Osteoblast (primary cell): ENCODE data around the gene LUZP1. TPM values are rescaled to one million over a fixed set of nuclear protein-coding genes. Genes with fewer than 3 reads are reported as not detected.

ENCODE experiments used
- DNase-seq: peaks from one replicate; pipeline ENCODE4 v3.0.0; 2011; ENCODE audit warnings: low spot score, mixed read lengths; ENCODE audit not compliant: insufficient read length; ENCODE audit errors: missing footprints
- H2AFZ ChIP-seq: 2 replicates; pipeline ENCODE4 v1.6.0; 2011; ENCODE audit warnings: mild to moderate bottlenecking, low read length
- H3K27ac ChIP-seq: 2 replicates; pipeline ENCODE4 v1.5.1; 2011; ENCODE audit warnings: mild to moderate bottlenecking, low read depth, low read length, moderate library complexity
- H3K27me3 ChIP-seq: 2 replicates; pipeline ENCODE4 v1.6.0; 2012; ENCODE audit warnings: mild to moderate bottlenecking, control low read depth, inconsistent platforms, low read length, moderate library complexity; ENCODE audit not compliant: insufficient read depth
- H3K36me3 ChIP-seq: 2 replicates; pipeline ENCODE4 v1.5.1; 2011; ENCODE audit warnings: mild to moderate bottlenecking, low read length, control low read depth, moderate library complexity; ENCODE audit not compliant: insufficient read depth
- H3K4me1 ChIP-seq: 2 replicates; pipeline ENCODE4 v1.5.1; 2011; ENCODE audit warnings: mild to moderate bottlenecking, low read length, control low read depth, moderate library complexity; ENCODE audit not compliant: insufficient read depth
- H3K4me2 ChIP-seq: 2 replicates; pipeline ENCODE4 v1.6.0; 2011; ENCODE audit warnings: mild to moderate bottlenecking, low read length; ENCODE audit not compliant: insufficient read depth
- H3K4me3 ChIP-seq: fragments of 200-600 bp; sonication (generic); 3 replicates; pipeline ENCODE4 v1.5.1; 2012; ENCODE audit warnings: mild to moderate bottlenecking, low read length, inconsistent platforms; ENCODE audit not compliant: insufficient read depth
- H3K79me2 ChIP-seq: 2 replicates; pipeline ENCODE4 v1.6.0; 2012; ENCODE audit warnings: mild to moderate bottlenecking, low read length, control low read depth, inconsistent platforms; ENCODE audit not compliant: insufficient read depth
- H3K9me3 ChIP-seq: 2 replicates; pipeline ENCODE4 v1.5.1; 2011; ENCODE audit warnings: low read depth, low read length, control low read depth
- H4K20me1 ChIP-seq: 2 replicates; pipeline ENCODE4 v1.6.0; 2012; ENCODE audit warnings: mild to moderate bottlenecking, low read length, control low read depth; ENCODE audit not compliant: insufficient read depth
- CTCF ChIP-seq: IDR thresholded peaks from 2 replicates; pipeline ENCODE4 v1.5.1; 2011; ENCODE audit warnings: mild to moderate bottlenecking, low read depth, low read length, moderate library complexity; ENCODE audit errors: extremely low read depth
- total RNA-seq: library from RNA; depleted of rRNA; stranded (reverse); fragments of >200 nt; gene quantifications from 2 replicates; pipeline ENCODE4 v1.2.3, GENCODE V29; 2012

The LUZP1 gene
- total RNA-seq, 1 donor = 30.0 TPM

- Histone ChIP-seq H3K36me3 (no peaks in the 10 kb centered on the region), H3K9me3 (no peaks in the 10 kb centered on the region), H3K4me2 (peak overlapping the region; percentile 81), H4K20me1 (peaks cover 36% of the 10 kb centered on the region), H2AFZ (peak overlapping the region; percentile 77), H3K27ac (peak overlapping the region; percentile 85), H3K4me3 (peak overlapping the region; percentile 95), H3K79me2 (peaks cover 43% of the 10 kb centered on the region), H3K27me3 (no peaks in the 10 kb centered on the region), H3K4me1 (peaks cover 29% of the 10 kb centered on the region)
- TF ChIP-seq CTCF = no peak
- DNase-seq = no peak
Observed at GRCh38 chr1:23169195-23169575, 529 bp upstream of the LUZP1 start.

GRCh38 chr1:23168079-23168444 is 594 bp downstream of the LUZP1 start:
- H3K36me3 ChIP-seq = no peaks in the 10 kb centered on the region
- H3K27me3 ChIP-seq = no peaks in the 10 kb centered on the region
- peak overlapping the region; percentile 85 for H3K27ac ChIP-seq
- H3K4me1 ChIP-seq = peaks cover 35% of the 10 kb centered on the region
- peak overlapping the region; percentile 95 for H3K4me3 ChIP-seq
- H4K20me1 ChIP-seq = peaks cover 40% of the 10 kb centered on the region
- peak; percentile 94 for DNase-seq
- H3K4me2 ChIP-seq = peak overlapping the region; percentile 97
- no peak for TF ChIP-seq CTCF
- peaks cover 54% of the 10 kb centered on the region for H3K79me2 ChIP-seq
- H2AFZ ChIP-seq = no peak overlapping the region
- H3K9me3 ChIP-seq = no peaks in the 10 kb centered on the region

- no peak for TF ChIP-seq CTCF
- peaks cover 35% of the 10 kb centered on the region for H3K4me1 ChIP-seq
- peak; percentile 94 for DNase-seq
- peak overlapping the region; percentile 85 for H3K27ac ChIP-seq
- H3K36me3 ChIP-seq = no peaks in the 10 kb centered on the region
- H3K4me3 ChIP-seq = peak overlapping the region; percentile 95
- peak overlapping the region; percentile 53 for H2AFZ ChIP-seq
- peak overlapping the region; percentile 97 for H3K4me2 ChIP-seq
- no peaks in the 10 kb centered on the region for H3K9me3 ChIP-seq
- peaks cover 43% of the 10 kb centered on the region for H4K20me1 ChIP-seq
- peaks cover 60% of the 10 kb centered on the region for H3K79me2 ChIP-seq
- H3K27me3 ChIP-seq = no peaks in the 10 kb centered on the region
Observed at GRCh38 chr1:23167353-23168078, 1.1 kb downstream of the LUZP1 start.

GRCh38 chr1:23166854-23167253 is 1.8 kb downstream of the LUZP1 start:
- TF ChIP-seq CTCF = no peak
- peaks cover 66% of the 10 kb centered on the region for H3K79me2 ChIP-seq
- peaks cover 48% of the 10 kb centered on the region for H4K20me1 ChIP-seq
- H3K27me3 ChIP-seq = no peaks in the 10 kb centered on the region
- H3K9me3 ChIP-seq = no peaks in the 10 kb centered on the region
- DNase-seq = no peak
- H3K4me2 ChIP-seq = peak overlapping the region; percentile 97
- no peaks in the 10 kb centered on the region for H3K36me3 ChIP-seq
- peak overlapping the region; percentile 85 for H3K27ac ChIP-seq
- peaks cover 35% of the 10 kb centered on the region for H3K4me1 ChIP-seq
- H3K4me3 ChIP-seq = peak overlapping the region; percentile 95
- H2AFZ ChIP-seq = no peak overlapping the region
